ENCODE results near the gene RAB36.

DNA sequence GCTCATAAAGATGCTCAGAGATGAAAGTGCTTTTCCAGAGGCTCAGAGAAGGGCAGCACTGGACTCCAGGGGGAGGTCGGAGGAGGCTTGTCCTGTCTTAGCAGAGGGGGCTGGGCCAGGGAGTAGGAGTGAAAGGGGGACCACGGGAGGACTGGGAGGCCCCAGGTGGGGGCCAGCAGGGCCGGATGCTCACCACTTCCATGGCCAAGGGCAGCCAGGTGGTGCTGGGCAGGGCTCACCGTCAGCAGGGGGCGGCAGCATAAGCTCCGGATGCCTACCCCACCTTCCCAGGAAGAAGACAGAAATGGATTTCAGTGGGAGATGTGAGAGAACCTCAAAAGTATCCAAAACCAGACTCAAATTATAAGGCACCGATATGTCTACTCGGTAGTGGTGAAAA is 11.0 kb downstream of the RAB36 start:
- no peak for TF ChIP-seq SUZ12 (IDR thresholded peaks at IDR 0.05; ENCODE audit: extremely low read depth, insufficient read depth, insufficient read length)
- TF ChIP-seq ZNF274 (IDR thresholded peaks at IDR 0.05; ENCODE audit: low read depth, low read length), result no peak
- TF ChIP-seq YY1 (IDR thresholded peaks at IDR 0.05; ENCODE audit: insufficient read depth, insufficient read length), result no peak

All from NT2/D1 (cell line).